ENCODE results near the gene CERS6.

DNA sequence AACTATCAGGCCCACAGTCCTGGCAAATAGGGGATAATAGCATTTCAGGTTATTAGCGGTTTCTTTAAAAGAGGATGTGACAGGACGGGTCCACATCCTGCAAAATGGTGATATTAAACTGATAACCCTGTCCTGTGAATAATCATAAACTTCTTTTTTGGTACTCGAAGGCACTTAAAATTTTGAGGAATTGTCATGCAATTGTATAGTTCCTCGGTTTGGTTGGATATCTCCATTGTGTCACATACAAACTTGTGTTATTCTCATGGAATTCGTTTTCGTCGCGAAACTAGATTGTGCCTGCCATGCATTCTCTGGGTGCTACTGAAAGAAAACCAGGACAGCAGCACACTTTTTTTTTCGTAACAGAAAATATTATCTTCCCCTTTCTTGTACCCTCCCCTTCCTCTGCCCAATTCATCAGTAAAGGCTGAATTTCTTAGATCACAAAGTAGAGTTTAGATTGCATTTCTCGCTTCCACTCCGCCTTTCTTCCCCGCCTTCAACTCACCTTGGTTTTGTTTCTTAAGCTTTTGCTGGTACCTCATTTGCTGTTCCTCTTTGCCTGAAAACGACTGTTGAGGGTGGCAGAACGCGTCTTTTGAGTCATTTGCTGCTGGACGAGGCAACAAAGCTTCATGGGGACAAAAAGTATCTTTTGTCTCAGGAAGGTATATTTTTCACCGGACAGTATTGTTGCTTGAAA lies 1.3 kb downstream of the CERS6 start:
- TF ChIP-seq, protein P1, sequence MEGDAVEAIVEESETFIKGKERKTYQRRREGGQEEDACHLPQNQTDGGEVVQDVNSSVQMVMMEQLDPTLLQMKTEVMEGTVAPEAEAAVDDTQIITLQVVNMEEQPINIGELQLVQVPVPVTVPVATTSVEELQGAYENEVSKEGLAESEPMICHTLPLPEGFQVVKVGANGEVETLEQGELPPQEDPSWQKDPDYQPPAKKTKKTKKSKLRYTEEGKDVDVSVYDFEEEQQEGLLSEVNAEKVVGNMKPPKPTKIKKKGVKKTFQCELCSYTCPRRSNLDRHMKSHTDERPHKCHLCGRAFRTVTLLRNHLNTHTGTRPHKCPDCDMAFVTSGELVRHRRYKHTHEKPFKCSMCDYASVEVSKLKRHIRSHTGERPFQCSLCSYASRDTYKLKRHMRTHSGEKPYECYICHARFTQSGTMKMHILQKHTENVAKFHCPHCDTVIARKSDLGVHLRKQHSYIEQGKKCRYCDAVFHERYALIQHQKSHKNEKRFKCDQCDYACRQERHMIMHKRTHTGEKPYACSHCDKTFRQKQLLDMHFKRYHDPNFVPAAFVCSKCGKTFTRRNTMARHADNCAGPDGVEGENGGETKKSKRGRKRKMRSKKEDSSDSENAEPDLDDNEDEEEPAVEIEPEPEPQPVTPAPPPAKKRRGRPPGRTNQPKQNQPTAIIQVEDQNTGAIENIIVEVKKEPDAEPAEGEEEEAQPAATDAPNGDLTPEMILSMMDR (IDR thresholded peaks at IDR 0.05) = no peak
- no peak for TF ChIP-seq POLR2A (IDR thresholded peaks at IDR 0.05)

Measured in esophagus squamous epithelium (tissue), 4 donors.